K562 (cell line): Measurements from ENCODE around the gene TRAPPC2B.
"Not testable (repeated sequence)": the region's sequence is repeated elsewhere in the genome, so short reads cannot be mapped to it uniquely, and the experiment has no call there.

Experiments
- ATF7 ChIP-seq: fragments of 450-650 bp; IDR thresholded peaks from 2 replicates; pipeline ENCODE4 v1.7.1; 2014; ENCODE audit warnings: mild to moderate bottlenecking, moderate library complexity
- FOSL1 ChIP-seq: fragments of 200-800 bp; sonication (Bioruptor generic); conservative IDR thresholded peaks from 2 replicates; pipeline ENCODE4 v1.6.1; 2016; ENCODE audit warnings: missing genetic modification characterization, missing compliant biosample characterization
- HMG20A ChIP-seq: fragments of 450-650 bp; formaldehyde crosslinking; conservative IDR thresholded peaks from 2 replicates; pipeline ENCODE4 v1.4.0; 2020; ENCODE audit warnings: mild to moderate bottlenecking, mixed read lengths
- IRF9 ChIP-seq: fragments of 450-650 bp; IDR thresholded peaks from 2 replicates; pipeline ENCODE4 v1.6.1; 2016; ENCODE audit warnings: missing biosample characterization, missing genetic modification characterization
- JUNB ChIP-seq: fragments of 450-650 bp; formaldehyde crosslinking; conservative IDR thresholded peaks from 2 replicates; pipeline ENCODE4 v1.4.0; 2020; ENCODE audit warnings: mild to moderate bottlenecking
- JUND ChIP-seq, 2 experiments: IDR thresholded peaks; 2 replicates in 1 of 2; 3 replicates in 1 of 2; pipeline ENCODE4 v1.6.1; 2011; ENCODE audit warnings: borderline replicate concordance in 2 of 2, low read depth in 2 of 2, low read length in 2 of 2, improper control_type of control experiment in 1 of 2, missing biosample characterization in 1 of 2, missing genetic modification characterization in 1 of 2, missing genetic modification reagents in 1 of 2
- KDM1A ChIP-seq, 2 experiments: fragments of 450-650 bp; IDR thresholded peaks; 2 replicates each; pipeline ENCODE4 v1.6.1; 2016; ENCODE audit warnings: mild to moderate bottlenecking in 2 of 2
- POLR2A ChIP-seq: fragments of 450-650 bp; conservative IDR thresholded peaks from 2 replicates; pipeline ENCODE4 v1.6.1; 2016
- POLR2AphosphoS2 ChIP-seq: IDR thresholded peaks from 2 replicates; pipeline ENCODE4 v1.6.1; 2012; ENCODE audit warnings: low read length, improper control_type of control experiment
- STAG1 ChIP-seq: sonication (generic); formaldehyde crosslinking; IDR thresholded peaks from 2 replicates; pipeline ENCODE4 v1.5.0; 2020; ENCODE audit warnings: missing genetic modification reagents, borderline replicate concordance
- ZBTB26 ChIP-seq: fragments of 450-650 bp; formaldehyde crosslinking; IDR thresholded peaks from 2 replicates; pipeline ENCODE4 v1.4.0; 2022; ENCODE audit warnings: missing genetic modification characterization
- ZBTB33 ChIP-seq: sonication (generic); formaldehyde crosslinking; IDR thresholded peaks from 2 replicates; pipeline ENCODE4 v1.8.1; 2023; ENCODE audit warnings: mild to moderate bottlenecking, missing genetic modification reagents
- ZNF224 ChIP-seq: sonication (generic); formaldehyde crosslinking; IDR thresholded peaks from 2 replicates; pipeline ENCODE4 v1.8.0; 2022; ENCODE audit warnings: mild to moderate bottlenecking, missing genetic modification reagents
- TF ChIP-seq, protein P1 (sequence below), 3 experiments: IDR thresholded peaks in 2 of 3; conservative IDR thresholded peaks in 1 of 3; 2 replicates each; pipeline ENCODE4 v1.5.1; 2011 to 2012; ENCODE audit warnings: low read length in 3 of 3, mild to moderate bottlenecking in 3 of 3, control low read depth in 2 of 3, improper control_type of control experiment in 1 of 3, inconsistent platforms in 1 of 3, low read depth in 1 of 3, mixed read lengths in 1 of 3, moderate library complexity in 1 of 3; ENCODE audit not compliant: insufficient read depth in 2 of 3

DNA sequence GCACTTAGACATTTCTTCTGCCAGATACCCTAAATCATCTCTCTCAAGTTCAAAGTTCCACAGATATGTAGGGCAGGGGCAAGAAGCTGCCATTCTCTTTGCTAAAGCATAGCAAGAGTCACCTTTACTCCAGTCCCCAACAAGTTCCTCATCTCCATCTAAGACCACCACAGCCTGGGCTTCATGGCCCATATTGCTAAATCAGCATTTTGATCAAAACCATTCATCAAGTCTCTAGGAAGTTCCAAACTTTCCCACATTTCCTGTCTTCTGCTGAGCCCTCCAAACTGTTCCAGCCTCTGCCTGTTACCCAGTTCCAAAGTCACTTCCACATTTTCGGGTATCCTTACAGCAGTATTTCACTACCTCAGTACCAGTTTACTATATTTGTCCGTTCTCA is 11.3 kb downstream of the TRAPPC2B start:
- TF ChIP-seq ZBTB26 (CRISPR knock-in tag); POLR2AphosphoS2; FOSL1 (tag); JUNB (CRISPR knock-in tag); HMG20A; POLR2A; IRF9 (tag); STAG1 (CRISPR knock-in tag); JUND (IDR thresholded peaks at IDR 0.05; ENCODE audit: borderline replicate concordance, low read depth, low read length); JUND (tag; IDR thresholded peaks at IDR 0.05; ENCODE audit: borderline replicate concordance, low read depth, low read length); ATF7; ZNF224 (CRISPR knock-in tag); KDM1A (IDR thresholded peaks at IDR 0.05); ZBTB33: not testable (repeated sequence)
- TF ChIP-seq, protein P1, sequence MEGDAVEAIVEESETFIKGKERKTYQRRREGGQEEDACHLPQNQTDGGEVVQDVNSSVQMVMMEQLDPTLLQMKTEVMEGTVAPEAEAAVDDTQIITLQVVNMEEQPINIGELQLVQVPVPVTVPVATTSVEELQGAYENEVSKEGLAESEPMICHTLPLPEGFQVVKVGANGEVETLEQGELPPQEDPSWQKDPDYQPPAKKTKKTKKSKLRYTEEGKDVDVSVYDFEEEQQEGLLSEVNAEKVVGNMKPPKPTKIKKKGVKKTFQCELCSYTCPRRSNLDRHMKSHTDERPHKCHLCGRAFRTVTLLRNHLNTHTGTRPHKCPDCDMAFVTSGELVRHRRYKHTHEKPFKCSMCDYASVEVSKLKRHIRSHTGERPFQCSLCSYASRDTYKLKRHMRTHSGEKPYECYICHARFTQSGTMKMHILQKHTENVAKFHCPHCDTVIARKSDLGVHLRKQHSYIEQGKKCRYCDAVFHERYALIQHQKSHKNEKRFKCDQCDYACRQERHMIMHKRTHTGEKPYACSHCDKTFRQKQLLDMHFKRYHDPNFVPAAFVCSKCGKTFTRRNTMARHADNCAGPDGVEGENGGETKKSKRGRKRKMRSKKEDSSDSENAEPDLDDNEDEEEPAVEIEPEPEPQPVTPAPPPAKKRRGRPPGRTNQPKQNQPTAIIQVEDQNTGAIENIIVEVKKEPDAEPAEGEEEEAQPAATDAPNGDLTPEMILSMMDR (IDR thresholded peaks at IDR 0.05 in 2 of 3, conservative IDR thresholded peaks at IDR 0.05 in 1 of 3; ENCODE audit: insufficient read depth in 2 of 3, low read depth in 1 of 3, low read length in 3 of 3): not testable (repeated sequence)
